ENCODE data around the gene MAP3K7.

Gene MAP3K7

DNA sequence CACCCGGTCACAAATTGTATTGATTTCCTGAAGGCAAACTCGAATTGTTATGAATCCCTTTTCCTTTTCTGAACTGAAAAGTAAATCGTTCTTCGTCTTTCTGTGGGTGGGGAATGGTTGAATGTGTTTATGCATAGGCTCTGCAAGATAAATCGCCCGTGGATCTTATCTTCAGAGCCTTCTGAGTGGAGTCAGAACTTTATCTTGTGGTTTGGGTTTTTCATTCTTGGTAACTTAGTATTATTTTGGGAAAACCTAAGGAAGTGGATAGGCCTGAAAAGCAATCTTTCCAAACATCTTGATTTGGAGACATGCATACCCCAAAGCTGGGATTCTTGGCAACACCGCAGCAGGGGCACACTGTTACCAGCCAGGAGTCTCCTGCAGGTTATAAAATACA is 122.4 kb downstream of the MAP3K7 start:
- Histone ChIP-seq H3K4me3 (ENCODE audit: low read depth in 1 of 2, low read length in 2 of 2) (no peak overlapping the region), H3K9me3 (ENCODE audit: low read length) (no peaks in the 10 kb centered on the region), H3K9ac (ENCODE audit: low read length) (no peak overlapping the region), H3K36me3 (ENCODE audit: insufficient read depth, low read length) (no peaks in the 10 kb centered on the region), H3K27me3 (ENCODE audit: control insufficient read depth in 1 of 2, insufficient read depth in 2 of 2, low read length in 2 of 2) (no peaks in the 10 kb centered on the region), H3K27ac (ENCODE audit: low read depth, low read length) (no peak overlapping the region), H3K4me1 (ENCODE audit: insufficient read depth, low read length) (no peaks in the 10 kb centered on the region)

DNA sequence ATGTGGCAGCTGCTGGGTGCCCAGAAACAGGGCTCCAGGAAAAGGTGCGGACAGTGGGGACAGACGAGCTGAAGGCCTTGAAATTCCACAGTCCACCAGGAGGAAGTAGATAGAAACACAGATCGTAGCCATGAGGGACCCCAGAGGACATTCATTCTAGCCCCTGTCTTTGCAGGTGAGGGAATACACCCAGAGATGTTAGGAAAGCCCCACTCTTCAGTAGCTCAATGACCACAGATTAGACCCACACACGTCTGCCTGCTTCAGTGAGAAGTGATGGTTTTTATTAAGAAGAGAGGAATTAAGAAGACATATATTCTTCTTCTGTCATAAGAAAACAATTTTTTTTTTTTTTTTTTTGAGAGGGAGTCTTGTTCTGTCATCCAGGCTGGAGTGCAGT is 123.0 kb downstream of the MAP3K7 start:
- H3K27ac ChIP-seq (ENCODE audit: low read depth, low read length): no peak overlapping the region
- H3K9me3 ChIP-seq (ENCODE audit: low read length): no peaks in the 10 kb centered on the region
- H3K36me3 ChIP-seq (ENCODE audit: insufficient read depth, low read length): no peaks in the 10 kb centered on the region
- no peak overlapping the region for H3K9ac ChIP-seq (ENCODE audit: low read length)
- H3K4me3 ChIP-seq (ENCODE audit: low read depth in 1 of 2, low read length in 2 of 2): no peak overlapping the region
- H3K4me1 ChIP-seq (ENCODE audit: insufficient read depth, low read length): no peaks in the 10 kb centered on the region
- no peaks in the 10 kb centered on the region for H3K27me3 ChIP-seq (ENCODE audit: control insufficient read depth in 1 of 2, insufficient read depth in 2 of 2, low read length in 2 of 2)

All from muscle layer of colon (tissue), 2 donors.